Breast epithelium (tissue), 4 donors: ENCODE measurements around the gene CDH4. TPM values are rescaled to one million over a fixed set of nuclear protein-coding genes. Genes with fewer than 3 reads are reported as not detected.

Source experiments
- DNase-seq, 2 donors: peaks; one replicate each; pipeline ENCODE4 v3.0.0-alpha.2; 2019; ENCODE audit warnings: low spot score in 2 of 2
- H3K27ac ChIP-seq, 2 donors: fragments of 200-600 bp; sonication (generic) in 1 of 2; one replicate each; pipeline ENCODE4 v1.5.1; 2016 to 2019; ENCODE audit warnings: mild to moderate bottlenecking in 1 of 2
- H3K27me3 ChIP-seq, 2 donors: fragments of 200-600 bp; sonication (generic) in 1 of 2; one replicate each; pipeline versions ENCODE4 v1.5.1 to v1.6.0; 2017 to 2019; ENCODE audit warnings: control low read depth in 1 of 2, mild to moderate bottlenecking in 1 of 2
- H3K36me3 ChIP-seq: fragments of 200-600 bp; one replicate; pipeline ENCODE4 v1.5.1; 2019
- H3K4me1 ChIP-seq, 2 donors: fragments of 200-600 bp; sonication (generic); one replicate each; pipeline ENCODE4 v1.5.1; 2016 to 2019; ENCODE audit warnings: control low read depth in 1 of 2
- H3K4me3 ChIP-seq, 3 donors: fragments of 200-600 bp; sonication (generic); 1 replicate in 2 of 3; 2 replicates in 1 of 3; pipeline ENCODE4 v1.5.1; 2016 to 2019; ENCODE audit warnings: mild to moderate bottlenecking in 3 of 3, moderate library complexity in 2 of 3
- H3K9me3 ChIP-seq, 2 donors: fragments of 200-600 bp; sonication (generic) in 1 of 2; one replicate each; pipeline ENCODE4 v1.5.1; 2016 to 2019; ENCODE audit warnings: control low read depth in 1 of 2
- POLR2A ChIP-seq: fragments of 450-650 bp; IDR thresholded peaks from one replicate; pipeline ENCODE4 v1.6.1; 2016; ENCODE audit warnings: antibody characterized with exemption, mild to moderate bottlenecking, moderate library complexity
- POLR2AphosphoS5 ChIP-seq, 3 donors: sonication (generic); formaldehyde crosslinking; IDR thresholded peaks; one replicate each; pipeline ENCODE4 v1.6.1; 2017; ENCODE audit warnings: antibody characterized with exemption in 3 of 3
- intact Hi-C: fragments of 100-400 bp; cut with DNase I; formaldehyde crosslinking; loops from one replicate; pipeline ENCODE4 v1.15.1; 2023; ENCODE audit warnings: low total_unique reads
- total RNA-seq, 3 donors: library from RNA; depleted of rRNA; stranded (reverse); fragments of >200 nt; gene quantifications; one replicate each; pipeline ENCODE4 v1.1.0, GENCODE V29; 2016
- TF ChIP-seq, protein P1 (sequence below), 3 donors: fragments of 450-650 bp; IDR thresholded peaks; one replicate each; pipeline ENCODE4 v1.5.1; 2016 to 2017; ENCODE audit warnings: antibody characterized with exemption in 3 of 3, mild to moderate bottlenecking in 3 of 3, moderate library complexity in 3 of 3

The CDH4 gene
- total RNA-seq, 3 donors from 2014 or later: under 0.01 TPM; not detected in 2

DNA sequence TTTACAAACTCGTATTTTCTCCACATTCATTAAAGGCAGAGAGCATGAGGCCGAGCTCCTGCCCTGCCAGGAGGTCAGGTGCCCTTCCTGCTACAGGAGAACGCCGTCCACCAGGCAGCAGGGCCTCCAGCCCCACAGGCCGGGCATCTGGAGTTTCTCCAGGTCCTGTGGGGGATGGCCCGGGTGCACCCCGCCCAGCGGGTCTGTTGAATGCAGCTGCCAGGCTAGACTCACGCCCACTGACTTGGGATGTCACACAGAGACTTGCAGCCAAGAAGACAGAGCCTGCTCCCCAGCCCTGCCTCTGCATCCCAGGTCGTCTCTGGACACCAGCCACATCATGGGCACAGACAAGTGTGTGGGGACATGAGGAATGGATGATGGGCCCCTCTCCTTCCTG lies 376.4 kb downstream of the CDH4 start:
- no peak for DNase-seq
- intact Hi-C loops: no loop called here
- Histone ChIP-seq H3K9me3 (no peaks in the 10 kb centered on the region), H3K4me1 (no peaks in the 10 kb centered on the region), H3K27ac (no peak overlapping the region), H3K36me3 (no peaks in the 10 kb centered on the region), H3K27me3 (peaks cover 0 to 60% of the 10 kb centered on the region in 2 donors), H3K4me3 (no peak overlapping the region)
- TF ChIP-seq POLR2A (no peak), POLR2AphosphoS5 (IDR thresholded peaks at IDR 0.05) (no peak)
- TF ChIP-seq, protein P1, sequence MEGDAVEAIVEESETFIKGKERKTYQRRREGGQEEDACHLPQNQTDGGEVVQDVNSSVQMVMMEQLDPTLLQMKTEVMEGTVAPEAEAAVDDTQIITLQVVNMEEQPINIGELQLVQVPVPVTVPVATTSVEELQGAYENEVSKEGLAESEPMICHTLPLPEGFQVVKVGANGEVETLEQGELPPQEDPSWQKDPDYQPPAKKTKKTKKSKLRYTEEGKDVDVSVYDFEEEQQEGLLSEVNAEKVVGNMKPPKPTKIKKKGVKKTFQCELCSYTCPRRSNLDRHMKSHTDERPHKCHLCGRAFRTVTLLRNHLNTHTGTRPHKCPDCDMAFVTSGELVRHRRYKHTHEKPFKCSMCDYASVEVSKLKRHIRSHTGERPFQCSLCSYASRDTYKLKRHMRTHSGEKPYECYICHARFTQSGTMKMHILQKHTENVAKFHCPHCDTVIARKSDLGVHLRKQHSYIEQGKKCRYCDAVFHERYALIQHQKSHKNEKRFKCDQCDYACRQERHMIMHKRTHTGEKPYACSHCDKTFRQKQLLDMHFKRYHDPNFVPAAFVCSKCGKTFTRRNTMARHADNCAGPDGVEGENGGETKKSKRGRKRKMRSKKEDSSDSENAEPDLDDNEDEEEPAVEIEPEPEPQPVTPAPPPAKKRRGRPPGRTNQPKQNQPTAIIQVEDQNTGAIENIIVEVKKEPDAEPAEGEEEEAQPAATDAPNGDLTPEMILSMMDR (IDR thresholded peaks at IDR 0.05): no peak

DNA sequence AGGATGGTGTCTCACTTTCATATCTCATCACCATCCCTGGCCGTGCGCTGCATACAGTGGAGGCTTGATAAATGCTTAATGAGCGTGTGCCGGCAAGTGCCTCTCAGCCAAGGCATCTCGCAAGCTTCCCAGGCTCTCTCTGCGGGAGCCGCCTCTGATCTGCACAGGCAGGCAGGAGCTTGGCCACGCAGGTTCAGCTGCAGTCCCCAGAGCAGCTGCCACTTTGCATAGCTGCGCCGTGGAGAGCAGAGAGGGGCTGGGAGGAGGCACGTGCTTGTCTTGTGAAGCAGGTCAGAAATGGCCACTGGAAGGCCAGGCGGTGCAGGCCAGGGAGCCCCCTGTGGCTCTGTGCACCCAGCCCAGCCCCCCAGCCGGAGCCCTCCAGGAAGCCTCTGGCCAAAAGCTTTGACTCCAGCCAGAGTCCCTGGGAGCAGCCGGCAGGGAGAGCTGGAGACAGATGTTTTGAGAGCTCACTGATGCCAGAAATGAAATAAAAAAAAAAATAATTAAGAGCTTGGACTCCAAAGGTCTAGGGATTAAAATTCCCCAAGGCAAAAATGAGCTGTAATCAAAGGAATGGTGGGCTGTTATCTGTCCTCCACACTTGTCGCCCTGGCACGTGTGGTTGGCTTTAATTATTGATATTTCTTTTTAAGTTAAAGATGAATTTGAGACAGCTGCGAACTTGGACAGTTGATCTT lies 377.0 kb downstream of the CDH4 start:
- Histone ChIP-seq H3K9me3 (no peaks in the 10 kb centered on the region), H3K4me3 (no peak overlapping the region), H3K4me1 (no peaks in the 10 kb centered on the region), H3K36me3 (no peaks in the 10 kb centered on the region), H3K27me3 (peaks cover 0 to 64% of the 10 kb centered on the region in 2 donors), H3K27ac (no peak overlapping the region)
- TF ChIP-seq, protein P1 (IDR thresholded peaks at IDR 0.05): no peak
- no peak for DNase-seq
- intact Hi-C loops: no loop called here

GRCh38 chr20:61629602-61630390 lies 377.7 kb downstream of the CDH4 start:
- Histone ChIP-seq H3K4me3 (no peak overlapping the region), H3K27ac (no peak overlapping the region), H3K9me3 (no peaks in the 10 kb centered on the region), H3K27me3 (peaks cover 0 to 65% of the 10 kb centered on the region in 2 donors), H3K4me1 (no peaks in the 10 kb centered on the region), H3K36me3 (no peaks in the 10 kb centered on the region)
- no peak for DNase-seq
- TF ChIP-seq POLR2A (no peak), POLR2AphosphoS5 (IDR thresholded peaks at IDR 0.05) (no peak)
- TF ChIP-seq, protein P1 (IDR thresholded peaks at IDR 0.05): no peak
- intact Hi-C loops: no loop called here

- intact Hi-C loops: no loop called here
These were observed 378.3 kb downstream of the CDH4 start for GRCh38 chr20:61630391-61630650.

GRCh38 chr20:61630816-61631215 lies 378.8 kb downstream of the CDH4 start:
- Histone ChIP-seq H3K4me3 (no peak overlapping the region), H3K4me1 (no peaks in the 10 kb centered on the region), H3K27ac (no peak overlapping the region), H3K9me3 (no peaks in the 10 kb centered on the region), H3K36me3 (no peaks in the 10 kb centered on the region), H3K27me3 (peaks cover 0 to 66% of the 10 kb centered on the region in 2 donors)
- intact Hi-C loops: no loop called here
- no peak for DNase-seq
- TF ChIP-seq, protein P1 (IDR thresholded peaks at IDR 0.05): no peak
- TF ChIP-seq POLR2AphosphoS5 (IDR thresholded peaks at IDR 0.05) (no peak), POLR2A (no peak)

More at GRCh38 chr20:61630391-61630650, 378.3 kb downstream of the CDH4 start:
- TF ChIP-seq, protein P1 (IDR thresholded peaks at IDR 0.05): no peak
- no peak for TF ChIP-seq POLR2A
- no peak for TF ChIP-seq POLR2AphosphoS5 (IDR thresholded peaks at IDR 0.05)
- H3K4me1 ChIP-seq: no peaks in the 10 kb centered on the region
- H3K9me3 ChIP-seq: no peaks in the 10 kb centered on the region
- no peak for DNase-seq
- H3K36me3 ChIP-seq: no peaks in the 10 kb centered on the region
- no peak overlapping the region for H3K27ac ChIP-seq
- H3K27me3 ChIP-seq: peaks cover 0 to 67% of the 10 kb centered on the region in 2 donors
- H3K4me3 ChIP-seq: no peak overlapping the region
